Right atrium auricular region (tissue), 2 donors: ENCODE measurements around the gene IL3. TPM values are rescaled to one million over a fixed set of nuclear protein-coding genes. Genes with fewer than 3 reads are reported as not detected.

Experiments used
- DNase-seq: peaks from one replicate; pipeline ENCODE4 v3.0.0-alpha.2; 2019; ENCODE audit warnings: low spot score
- H3K27ac ChIP-seq, 2 donors: fragments of 200-600 bp; sonication (generic); 1 replicate in 1 of 2; 2 replicates in 1 of 2; pipeline ENCODE4 v1.5.1; 2016 to 2019
- H3K27me3 ChIP-seq, 2 donors: fragments of 200-600 bp; sonication (generic); one replicate each; pipeline versions ENCODE4 v1.5.1 to v1.6.0; 2017 to 2019
- H3K36me3 ChIP-seq: fragments of 200-600 bp; sonication (generic); one replicate; pipeline ENCODE4 v1.5.1; 2016
- H3K4me1 ChIP-seq, 2 donors: fragments of 200-600 bp; sonication (generic); one replicate each; pipeline versions ENCODE4 v1.5.1 to v1.6.0; 2017 to 2019
- H3K4me3 ChIP-seq, 2 donors: fragments of 200-600 bp; sonication (generic); 1 replicate in 1 of 2; 2 replicates in 1 of 2; pipeline ENCODE4 v1.5.1; 2017 to 2019; ENCODE audit warnings: mild to moderate bottlenecking in 1 of 2, moderate library complexity in 1 of 2
- H3K9me3 ChIP-seq, 2 donors: fragments of 200-600 bp; sonication (generic); one replicate each; pipeline ENCODE4 v1.5.1; 2019
- total RNA-seq, 2 donors: library from RNA; depleted of rRNA; stranded (reverse); fragments of >200 nt; gene quantifications; one replicate each; pipeline ENCODE4 v1.1.0, GENCODE V29; 2016
- TF ChIP-seq, protein P1 (sequence below), 2 donors: fragments of 200-600 bp; sonication (generic); IDR thresholded peaks; one replicate each; pipeline ENCODE4 v1.5.1; 2019; ENCODE audit warnings: antibody characterized with exemption in 2 of 2

Gene IL3
- total RNA-seq, 2 donors from 2014 or later: not detected

DNA sequence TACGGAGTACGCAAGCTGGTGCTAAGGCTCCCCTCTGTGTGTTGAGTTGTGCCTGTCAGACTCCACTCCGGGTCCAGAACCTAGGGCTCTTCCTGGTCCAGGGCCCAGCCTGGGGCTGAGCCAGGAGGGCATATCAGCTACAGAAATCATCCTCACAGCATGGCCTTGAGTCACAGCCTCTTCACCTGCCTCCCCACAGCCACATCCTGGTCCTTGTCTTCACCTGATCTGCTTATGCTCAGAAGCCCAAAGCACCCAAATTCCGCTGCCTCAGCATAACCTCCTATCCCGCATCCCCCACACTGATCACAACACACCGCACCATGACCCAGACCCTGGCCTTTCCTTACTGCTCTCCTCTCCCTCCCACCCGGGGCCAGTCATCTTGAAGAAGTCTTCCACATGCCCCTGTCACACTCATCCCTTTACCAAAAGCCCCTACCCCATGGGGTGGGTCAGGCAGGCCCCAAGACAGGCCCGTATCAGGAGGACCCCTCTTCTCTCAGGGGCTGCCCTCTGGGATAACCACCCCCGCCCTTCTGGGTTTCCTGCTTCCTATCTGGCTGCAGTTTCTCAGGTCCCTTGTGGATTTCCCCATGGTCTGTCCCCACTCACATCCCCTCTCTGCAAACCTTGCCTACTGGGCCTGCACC is 1.3 kb upstream of the IL3 start:
- Histone ChIP-seq H3K4me1 (no peaks in the 10 kb centered on the region), H3K4me3 (no peak overlapping the region)

DNA sequence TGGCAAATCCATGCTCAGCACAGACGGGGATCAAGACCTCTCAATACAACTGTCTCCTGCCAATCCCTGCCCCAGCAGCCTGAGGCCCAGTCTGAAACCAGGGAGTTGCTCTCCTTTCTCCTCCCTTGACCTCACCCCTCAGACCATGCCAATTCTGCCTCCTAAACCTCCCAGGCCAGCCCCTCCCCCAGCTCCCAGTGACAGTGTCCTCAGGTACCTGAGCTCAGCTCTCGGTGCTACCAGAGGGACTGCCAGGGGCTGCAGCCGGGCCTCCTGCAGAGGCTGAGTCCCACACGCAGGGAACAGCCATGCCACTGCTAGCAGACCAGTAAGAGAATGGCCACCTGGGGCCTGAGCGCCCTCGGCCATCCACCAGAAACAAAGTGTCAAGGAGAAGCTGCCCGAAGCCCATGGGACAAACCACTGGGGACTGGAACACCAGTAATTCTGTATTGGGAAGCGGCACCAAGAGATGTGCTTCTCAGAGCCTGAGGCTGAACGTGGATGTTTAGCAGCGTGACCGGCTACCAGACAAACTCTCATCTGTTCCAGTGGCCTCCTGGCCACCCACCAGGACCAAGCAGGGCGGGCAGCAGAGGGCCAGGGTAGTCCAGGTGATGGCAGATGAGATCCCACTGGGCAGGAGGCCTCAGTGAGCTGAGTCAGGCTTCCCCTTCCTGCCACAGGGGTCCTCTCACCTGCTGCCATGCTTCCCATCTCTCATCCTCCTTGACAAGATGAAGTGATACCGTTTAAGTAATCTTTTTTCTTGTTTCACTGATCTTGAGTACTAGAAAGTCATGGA is 557 bp upstream of the IL3 start:
- Histone ChIP-seq H3K27ac (no peak overlapping the region), H3K9me3 (no peaks in the 10 kb centered on the region), H3K4me3 (no peak overlapping the region), H3K27me3 (no peaks in the 10 kb centered on the region), H3K4me1 (no peaks in the 10 kb centered on the region), H3K36me3 (no peaks in the 10 kb centered on the region)
- TF ChIP-seq, protein P1, sequence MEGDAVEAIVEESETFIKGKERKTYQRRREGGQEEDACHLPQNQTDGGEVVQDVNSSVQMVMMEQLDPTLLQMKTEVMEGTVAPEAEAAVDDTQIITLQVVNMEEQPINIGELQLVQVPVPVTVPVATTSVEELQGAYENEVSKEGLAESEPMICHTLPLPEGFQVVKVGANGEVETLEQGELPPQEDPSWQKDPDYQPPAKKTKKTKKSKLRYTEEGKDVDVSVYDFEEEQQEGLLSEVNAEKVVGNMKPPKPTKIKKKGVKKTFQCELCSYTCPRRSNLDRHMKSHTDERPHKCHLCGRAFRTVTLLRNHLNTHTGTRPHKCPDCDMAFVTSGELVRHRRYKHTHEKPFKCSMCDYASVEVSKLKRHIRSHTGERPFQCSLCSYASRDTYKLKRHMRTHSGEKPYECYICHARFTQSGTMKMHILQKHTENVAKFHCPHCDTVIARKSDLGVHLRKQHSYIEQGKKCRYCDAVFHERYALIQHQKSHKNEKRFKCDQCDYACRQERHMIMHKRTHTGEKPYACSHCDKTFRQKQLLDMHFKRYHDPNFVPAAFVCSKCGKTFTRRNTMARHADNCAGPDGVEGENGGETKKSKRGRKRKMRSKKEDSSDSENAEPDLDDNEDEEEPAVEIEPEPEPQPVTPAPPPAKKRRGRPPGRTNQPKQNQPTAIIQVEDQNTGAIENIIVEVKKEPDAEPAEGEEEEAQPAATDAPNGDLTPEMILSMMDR (IDR thresholded peaks at IDR 0.05): no peak
- DNase-seq: peak; percentile 53

More for the DNA sequence above, 1.3 kb upstream of the IL3 start:
- Histone ChIP-seq H3K27me3 (no peaks in the 10 kb centered on the region), H3K36me3 (no peaks in the 10 kb centered on the region), H3K9me3 (no peaks in the 10 kb centered on the region), H3K27ac (no peak overlapping the region)
- TF ChIP-seq, protein P1 (IDR thresholded peaks at IDR 0.05): no peak
- DNase-seq: peak; percentile 47

DNA sequence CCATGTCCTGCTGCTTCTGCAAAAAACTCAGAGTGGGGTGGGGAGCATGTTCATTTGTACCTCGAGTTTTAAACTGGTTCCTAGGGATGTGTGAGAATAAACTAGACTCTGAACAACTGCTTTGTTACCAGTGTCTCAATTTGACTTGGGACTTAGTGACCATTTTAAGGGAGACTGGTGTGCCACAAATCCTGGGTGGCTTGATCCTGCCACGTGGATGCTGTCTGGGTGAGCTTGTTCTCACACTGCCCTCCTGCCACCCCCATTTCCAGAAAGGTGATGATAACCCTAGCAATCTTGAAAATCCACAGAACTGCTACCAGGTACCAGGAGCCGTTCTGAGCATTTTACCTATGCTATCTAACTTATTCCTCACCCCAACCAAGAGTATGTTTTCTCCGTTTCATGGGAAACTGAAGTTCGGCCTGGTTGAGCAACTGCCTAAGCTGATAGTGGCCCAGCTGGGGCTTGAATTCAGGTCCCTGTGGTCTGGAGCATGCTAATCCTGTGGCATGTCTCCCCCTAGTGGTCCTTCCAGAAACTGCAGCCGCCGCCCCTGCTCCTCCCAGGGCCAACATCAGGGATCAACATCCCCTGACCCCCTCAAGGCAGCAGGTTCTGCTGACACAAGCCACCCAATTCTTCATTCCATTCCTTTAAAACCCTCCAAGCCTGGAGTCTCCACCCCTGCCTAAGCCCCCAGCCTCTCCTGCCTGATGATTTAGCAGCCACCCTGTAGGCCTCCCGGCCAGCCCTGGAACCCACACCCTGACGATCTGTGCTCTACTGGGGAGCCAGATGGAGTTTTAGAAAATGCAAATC is 2.8 kb downstream of the IL3 start:
- H3K9me3 ChIP-seq: no peaks in the 10 kb centered on the region
- peak; percentile 76 for DNase-seq
- no peaks in the 10 kb centered on the region for H3K27me3 ChIP-seq
- H3K4me3 ChIP-seq: no peak overlapping the region
- TF ChIP-seq, protein P1 (IDR thresholded peaks at IDR 0.05): peak; percentile 83 to 99
- no peaks in the 10 kb centered on the region for H3K4me1 ChIP-seq
- H3K27ac ChIP-seq: no peak overlapping the region
- no peaks in the 10 kb centered on the region for H3K36me3 ChIP-seq

DNA sequence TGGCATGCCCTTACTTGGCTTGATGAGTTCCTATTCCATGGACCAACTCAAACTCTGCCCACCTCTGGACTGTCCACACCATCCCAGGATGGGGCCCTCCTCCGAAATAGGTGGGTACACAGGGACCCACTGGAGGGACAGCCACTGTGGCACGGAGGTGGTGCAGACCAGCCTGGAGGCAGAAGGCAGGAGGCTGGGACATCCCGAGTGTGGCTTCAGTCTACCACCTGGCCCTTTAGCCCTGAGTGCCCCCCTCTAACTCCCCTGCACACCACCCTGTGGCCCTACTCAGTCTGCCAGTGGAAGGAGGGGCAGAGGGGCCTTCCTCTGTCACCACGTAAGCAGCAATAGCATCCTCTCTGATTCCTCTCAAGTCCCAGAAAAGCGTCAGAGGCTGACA is 3.7 kb downstream of the IL3 start:
- Histone ChIP-seq H3K4me1 (no peaks in the 10 kb centered on the region), H3K4me3 (no peak overlapping the region), H3K27ac (no peak overlapping the region), H3K36me3 (no peaks in the 10 kb centered on the region), H3K9me3 (no peaks in the 10 kb centered on the region), H3K27me3 (no peaks in the 10 kb centered on the region)
- no peak for DNase-seq
- TF ChIP-seq, protein P1 (IDR thresholded peaks at IDR 0.05): no peak

DNA sequence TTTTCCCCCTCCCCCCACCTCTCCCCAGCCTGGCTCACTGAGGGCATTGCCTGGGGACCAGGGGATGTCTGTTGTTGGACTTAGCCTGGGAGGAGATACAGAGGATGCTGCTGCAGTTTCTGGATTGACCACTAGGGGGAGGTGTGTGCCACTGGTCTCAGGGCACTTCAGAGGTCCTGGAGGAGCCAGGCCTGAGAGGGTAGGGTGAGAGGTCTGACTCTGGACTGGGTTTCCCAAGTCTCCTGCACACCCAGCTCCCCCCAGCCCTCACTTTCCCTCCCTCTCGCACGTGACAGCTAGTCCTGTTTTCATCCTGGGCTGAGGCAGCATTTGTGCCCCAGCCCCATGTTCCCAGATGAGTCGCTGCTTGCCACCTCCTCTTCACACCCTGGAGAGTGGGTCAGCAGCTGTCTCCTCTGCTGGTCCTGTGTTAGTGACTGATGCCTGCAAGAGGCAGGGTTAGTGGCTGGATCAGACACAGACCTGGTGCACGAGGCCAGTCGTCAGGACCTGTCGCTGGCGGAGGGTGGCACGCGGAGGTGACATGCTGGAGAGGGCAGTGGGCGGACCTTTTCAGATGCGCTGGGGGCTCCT is 4.4 kb downstream of the IL3 start:
- TF ChIP-seq, protein P1 (IDR thresholded peaks at IDR 0.05): peak; percentile 80 to 93
- DNase-seq: peak; percentile 72

More for the DNA sequence above, 4.4 kb downstream of the IL3 start:
- Histone ChIP-seq H3K36me3 (no peaks in the 10 kb centered on the region), H3K4me1 (no peaks in the 10 kb centered on the region), H3K9me3 (no peaks in the 10 kb centered on the region), H3K27me3 (no peaks in the 10 kb centered on the region), H3K4me3 (no peak overlapping the region), H3K27ac (no peak overlapping the region)
